ENCODE data around the gene EIF4A3. TPM values are rescaled to one million over a fixed set of nuclear protein-coding genes. Genes with fewer than 3 reads are reported as not detected.

Gene EIF4A3
- total RNA-seq, 4 donors from 2014 or later: 35.8 to 54.0 (median 45.7) TPM

GRCh38 chr17:80163336-80163735, 16.4 kb upstream of the EIF4A3 start:
- no peak for TF ChIP-seq CTCF (IDR thresholded peaks at IDR 0.05; ENCODE audit: low read depth)

- no peak for TF ChIP-seq CTCF (IDR thresholded peaks at IDR 0.05; ENCODE audit: low read depth)
These were observed 13.6 kb upstream of the EIF4A3 start for GRCh38 chr17:80160536-80160935.

- TF ChIP-seq CTCF (IDR thresholded peaks at IDR 0.05; ENCODE audit: low read depth): no peak
These were observed 11.9 kb upstream of the EIF4A3 start for GRCh38 chr17:80158846-80159245.

- TF ChIP-seq CTCF (IDR thresholded peaks at IDR 0.05; ENCODE audit: low read depth): no peak
These were observed 7.2 kb upstream of the EIF4A3 start for GRCh38 chr17:80154166-80154565.

- TF ChIP-seq CTCF (IDR thresholded peaks at IDR 0.05; ENCODE audit: low read depth): no peak
These were observed 6.1 kb upstream of the EIF4A3 start for GRCh38 chr17:80153004-80153403.

GRCh38 chr17:80152081-80152702, 5.3 kb upstream of the EIF4A3 start:
- no peak for TF ChIP-seq CTCF (IDR thresholded peaks at IDR 0.05; ENCODE audit: low read depth)

GRCh38 chr17:80151333-80151732, 4.4 kb upstream of the EIF4A3 start:
- TF ChIP-seq CTCF (IDR thresholded peaks at IDR 0.05; ENCODE audit: low read depth): no peak

Measured in subcutaneous adipose tissue (tissue), 4 donors.